K562 (cell line): Measurements from ENCODE around the gene HBG1. TPM values are rescaled to one million over a fixed set of nuclear protein-coding genes. Genes with fewer than 3 reads are reported as not detected.

Experiments
- CAMTA2 ChIP-seq: fragments of 250-450 bp; sonication (Bioruptor Pico); conservative IDR thresholded peaks from 2 replicates; pipeline ENCODE4 v1.5.1; 2022
- CHCHD3 ChIP-seq: fragments of 250-450 bp; sonication (Bioruptor Pico); IDR thresholded peaks from 2 replicates; pipeline ENCODE4 v2.1.2; 2022; ENCODE audit warnings: mild to moderate bottlenecking
- DNMT1 ChIP-seq: fragments of 450-650 bp; IDR thresholded peaks from 2 replicates; pipeline ENCODE4 v1.6.1; 2016; ENCODE audit warnings: antibody characterized with exemption, mild to moderate bottlenecking
- EP400 ChIP-seq: fragments of 450-650 bp; IDR thresholded peaks from 2 replicates; pipeline ENCODE4 v1.6.1; 2017; ENCODE audit warnings: antibody characterized with exemption, mild to moderate bottlenecking, moderate library complexity
- ETV6 ChIP-seq, 3 experiments: fragments of 150-350 bp in 1 of 3; sonication (generic) in 1 of 3; formaldehyde crosslinking in 1 of 3; IDR thresholded peaks; 2 replicates each; pipeline versions ENCODE4 v1.6.1 to v1.8.0; 2014 to 2022; ENCODE audit warnings: borderline replicate concordance in 2 of 3, low read depth in 2 of 3, antibody characterized with exemption in 1 of 3, low read length in 1 of 3, mild to moderate bottlenecking in 1 of 3, missing genetic modification reagents in 1 of 3
- GATA2 ChIP-seq: sonication (generic); formaldehyde crosslinking; IDR thresholded peaks from 2 replicates; pipeline ENCODE4 v1.4.0; 2020; ENCODE audit warnings: mild to moderate bottlenecking, missing genetic modification reagents
- GTF2A2 ChIP-seq: IDR thresholded peaks from 2 replicates; pipeline ENCODE4 v1.6.1; 2016; ENCODE audit warnings: mild to moderate bottlenecking, missing genetic modification characterization, missing compliant biosample characterization
- HCFC1 ChIP-seq: IDR thresholded peaks from 2 replicates; pipeline ENCODE4 v1.6.1; 2012; ENCODE audit warnings: low read depth, low read length, improper control_type of control experiment
- HDAC6 ChIP-seq: IDR thresholded peaks from 2 replicates; pipeline ENCODE4 v1.6.1; 2012; ENCODE audit warnings: low read depth, mild to moderate bottlenecking, control low read depth, inconsistent platforms, low read length, moderate library complexity
- JUN ChIP-seq, 2 experiments: sonication (generic) in 1 of 2; formaldehyde crosslinking in 1 of 2; IDR thresholded peaks; 2 replicates each; pipeline versions ENCODE4 v1.6.1 to v1.8.0; 2012 to 2022; ENCODE audit warnings: borderline replicate concordance in 2 of 2, mild to moderate bottlenecking in 2 of 2, improper control_type of control experiment in 1 of 2, low read depth in 1 of 2, low read length in 1 of 2, missing genetic modification reagents in 1 of 2
- NEUROD1 ChIP-seq: fragments of 150-350 bp; IDR thresholded peaks from 2 replicates; pipeline ENCODE4 v1.6.1; 2014; ENCODE audit warnings: borderline replicate concordance, low read length, low read depth; ENCODE audit not compliant: partially characterized antibody
- NUFIP1 ChIP-seq: fragments of 450-650 bp; IDR thresholded peaks from 2 replicates; pipeline ENCODE4 v1.6.1; 2018; ENCODE audit not compliant: partially characterized antibody
- RCOR1 ChIP-seq, 2 experiments: IDR thresholded peaks; 2 replicates each; pipeline ENCODE4 v1.6.1; 2012; ENCODE audit warnings: low read depth in 2 of 2, low read length in 2 of 2, borderline replicate concordance in 1 of 2, improper control_type of control experiment in 1 of 2
- ZFP30 ChIP-seq: fragments of 250-450 bp; sonication (Bioruptor Pico); IDR thresholded peaks from 2 replicates; pipeline ENCODE4 v1.8.0; 2022; ENCODE audit warnings: moderate library complexity, mild to moderate bottlenecking, inconsistent platforms, borderline replicate concordance
- ZNF143 ChIP-seq: sonication (generic); formaldehyde crosslinking; IDR thresholded peaks from 2 replicates; pipeline ENCODE4 v1.9.0; 2022; ENCODE audit warnings: mild to moderate bottlenecking, missing genetic modification reagents
- ZNF174 ChIP-seq: fragments of 250-450 bp; sonication (Bioruptor Pico); IDR thresholded peaks from 2 replicates; pipeline ENCODE4 v1.4.0; 2020; ENCODE audit warnings: mild to moderate bottlenecking
- ZNF316 ChIP-seq: fragments of 450-650 bp; IDR thresholded peaks from 2 replicates; pipeline ENCODE4 v1.6.1; 2016
- ZNF384 ChIP-seq: IDR thresholded peaks from 2 replicates; pipeline ENCODE4 v1.6.1; 2012; ENCODE audit warnings: low read depth, low read length, improper control_type of control experiment
- ZNF507 ChIP-seq: conservative IDR thresholded peaks from 2 replicates; pipeline ENCODE4 v1.6.1; 2017; ENCODE audit warnings: missing genetic modification characterization, missing compliant biosample characterization
- polyA plus RNA-seq, 8 experiments: library from polyadenylated mRNA; depleted of rRNA in 4 of 8; stranded (reverse) in 5 of 8; unstranded in 3 of 8; fragments of >200 nt; fragmentation: Nextera tagmentation in 2 of 8; fragmentation: Illumina TruSeq in 1 of 8; extraction: Ambion mirVana in 2 of 8; extraction: Trizol in 1 of 8; gene quantifications; 2 replicates each; pipeline versions ENCODE4 v1.2.1 to v1.2.3, GENCODE V29; 2011 to 2014; ENCODE audit warnings: inconsistent platforms in 1 of 8, missing spikeins in 1 of 8
- total RNA-seq, 7 experiments: library from RNA; depleted of rRNA in 6 of 7; stranded (reverse); fragments of >200 nt in 6 of 7; fragmentation: Illumina TruSeq in 2 of 7; extraction: Trizol in 2 of 7; gene quantifications; 2 replicates each; pipeline versions ENCODE4 v1.2.1 to v1.2.3, GENCODE V29; 2011 to 2021; ENCODE audit warnings: low replicate concordance in 1 of 7
- TF ChIP-seq, protein P1 (sequence below), 2 experiments: fragments of 450-650 bp; IDR thresholded peaks; 2 replicates each; pipeline ENCODE4 v1.6.1; 2016
- TF ChIP-seq, protein P2 (sequence below): fragments of 250-450 bp; sonication (Bioruptor Pico); IDR thresholded peaks from 2 replicates; pipeline ENCODE4 v1.8.0; 2021; ENCODE audit warnings: mild to moderate bottlenecking, moderate library complexity
- TF ChIP-seq, protein P3 (sequence below): fragments of 250-450 bp; sonication (Bioruptor Pico); IDR thresholded peaks from 2 replicates; pipeline ENCODE4 v1.8.0; 2022; ENCODE audit warnings: inconsistent platforms

HBG1 gene
- total and polyA plus RNA-seq, 9 of the 15 experiments (the other 6 are each of a cell fraction or from before 2014, with no cell fraction given): 1,066 to 16,338 (median 4,898) TPM

DNA sequence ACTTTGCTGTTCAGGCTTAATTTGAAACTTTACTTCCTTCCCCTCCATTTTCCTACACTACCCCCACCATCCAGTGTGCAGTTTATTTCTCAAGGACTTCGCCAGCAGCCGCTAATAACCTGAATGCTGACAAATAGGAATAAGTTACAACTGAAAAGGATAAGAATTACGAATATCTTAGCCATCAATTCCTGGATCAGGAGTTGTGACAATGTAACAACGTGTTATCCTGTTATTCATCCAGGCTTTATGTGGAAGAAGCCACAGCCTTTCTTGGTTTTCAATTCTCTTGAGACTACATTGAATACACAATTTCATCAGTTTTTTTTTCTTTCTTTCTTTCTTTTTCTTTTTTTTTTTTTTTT lies 5.9 kb downstream of the HBG1 start (continued):
- TF ChIP-seq RCOR1 (IDR thresholded peaks at IDR 0.05; ENCODE audit: borderline replicate concordance in 1 of 2, low read depth in 2 of 2, low read length in 2 of 2) (no peak), GTF2A2 (no peak), ZNF174 (CRISPR knock-in tag) (0 out of 2 replicates have a peak, but pooled peaks have one; percentile 16), GATA2 (CRISPR knock-in tag) (no peak), NEUROD1 (no peak), CAMTA2 (CRISPR knock-in tag) (peak; percentile 88; the same call in 1 of the 2 replicates), ZNF143 (CRISPR knock-in tag) (no peak), ETV6 (IDR thresholded peaks at IDR 0.05; ENCODE audit: borderline replicate concordance in 1 of 2, low read depth in 2 of 2, low read length in 1 of 2) (no peak), ETV6 (CRISPR knock-in tag; IDR thresholded peaks at IDR 0.05; ENCODE audit: borderline replicate concordance) (no peak), CHCHD3 (peak; percentile 31; the same call in 1 of the 2 replicates), ZFP30 (CRISPR knock-in tag) (peak; percentile 34; the same call in 1 of the 2 replicates), ZNF507 (tag) (no peak), JUN (IDR thresholded peaks at IDR 0.05; ENCODE audit: borderline replicate concordance, low read depth, low read length) (no peak), JUN (CRISPR knock-in tag; IDR thresholded peaks at IDR 0.05; ENCODE audit: borderline replicate concordance) (no peak), ZNF384 (0 out of 2 replicates have a peak, but pooled peaks have one; percentile 32), EP400 (peak; percentile 3; the same call in 1 of the 2 replicates), HCFC1 (no peak), DNMT1 (no peak), HDAC6 (no peak), ZNF316 (peak; percentile 4; the same call in 1 of the 2 replicates), NUFIP1 (no peak)
- TF ChIP-seq, protein P1, sequence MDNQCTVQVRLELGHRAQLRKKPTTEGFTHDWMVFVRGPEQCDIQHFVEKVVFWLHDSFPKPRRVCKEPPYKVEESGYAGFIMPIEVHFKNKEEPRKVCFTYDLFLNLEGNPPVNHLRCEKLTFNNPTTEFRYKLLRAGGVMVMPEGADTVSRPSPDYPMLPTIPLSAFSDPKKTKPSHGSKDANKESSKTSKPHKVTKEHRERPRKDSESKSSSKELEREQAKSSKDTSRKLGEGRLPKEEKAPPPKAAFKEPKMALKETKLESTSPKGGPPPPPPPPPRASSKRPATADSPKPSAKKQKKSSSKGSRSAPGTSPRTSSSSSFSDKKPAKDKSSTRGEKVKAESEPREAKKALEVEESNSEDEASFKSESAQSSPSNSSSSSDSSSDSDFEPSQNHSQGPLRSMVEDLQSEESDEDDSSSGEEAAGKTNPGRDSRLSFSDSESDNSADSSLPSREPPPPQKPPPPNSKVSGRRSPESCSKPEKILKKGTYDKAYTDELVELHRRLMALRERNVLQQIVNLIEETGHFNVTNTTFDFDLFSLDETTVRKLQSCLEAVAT (IDR thresholded peaks at IDR 0.05): peak; percentile 12 to 71; a peak in 3 of 4 replicates
- TF ChIP-seq, protein P2, sequence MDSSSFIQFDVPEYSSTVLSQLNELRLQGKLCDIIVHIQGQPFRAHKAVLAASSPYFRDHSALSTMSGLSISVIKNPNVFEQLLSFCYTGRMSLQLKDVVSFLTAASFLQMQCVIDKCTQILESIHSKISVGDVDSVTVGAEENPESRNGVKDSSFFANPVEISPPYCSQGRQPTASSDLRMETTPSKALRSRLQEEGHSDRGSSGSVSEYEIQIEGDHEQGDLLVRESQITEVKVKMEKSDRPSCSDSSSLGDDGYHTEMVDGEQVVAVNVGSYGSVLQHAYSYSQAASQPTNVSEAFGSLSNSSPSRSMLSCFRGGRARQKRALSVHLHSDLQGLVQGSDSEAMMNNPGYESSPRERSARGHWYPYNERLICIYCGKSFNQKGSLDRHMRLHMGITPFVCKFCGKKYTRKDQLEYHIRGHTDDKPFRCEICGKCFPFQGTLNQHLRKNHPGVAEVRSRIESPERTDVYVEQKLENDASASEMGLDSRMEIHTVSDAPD (CRISPR knock-in tag): no peak
- TF ChIP-seq, protein P3, sequence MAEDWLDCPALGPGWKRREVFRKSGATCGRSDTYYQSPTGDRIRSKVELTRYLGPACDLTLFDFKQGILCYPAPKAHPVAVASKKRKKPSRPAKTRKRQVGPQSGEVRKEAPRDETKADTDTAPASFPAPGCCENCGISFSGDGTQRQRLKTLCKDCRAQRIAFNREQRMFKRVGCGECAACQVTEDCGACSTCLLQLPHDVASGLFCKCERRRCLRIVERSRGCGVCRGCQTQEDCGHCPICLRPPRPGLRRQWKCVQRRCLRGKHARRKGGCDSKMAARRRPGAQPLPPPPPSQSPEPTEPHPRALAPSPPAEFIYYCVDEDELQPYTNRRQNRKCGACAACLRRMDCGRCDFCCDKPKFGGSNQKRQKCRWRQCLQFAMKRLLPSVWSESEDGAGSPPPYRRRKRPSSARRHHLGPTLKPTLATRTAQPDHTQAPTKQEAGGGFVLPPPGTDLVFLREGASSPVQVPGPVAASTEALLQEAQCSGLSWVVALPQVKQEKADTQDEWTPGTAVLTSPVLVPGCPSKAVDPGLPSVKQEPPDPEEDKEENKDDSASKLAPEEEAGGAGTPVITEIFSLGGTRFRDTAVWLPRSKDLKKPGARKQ (CRISPR knock-in tag): no peak
